Hematopoietic multipotent progenitor cell (in vitro differentiated cells): Measurements from ENCODE around the gene UTS2R. TPM values are rescaled to one million over a fixed set of nuclear protein-coding genes. Genes with fewer than 3 reads are reported as not detected.

Experiments
- DNase-seq, 3 donors: peaks; one replicate each; pipeline ENCODE4 v3.0.0-alpha.2; 2011 to 2015; ENCODE audit warnings: low read depth in 2 of 3, low spot score in 2 of 3
- total RNA-seq: library from RNA; depleted of rRNA; stranded (reverse); fragments of >200 nt; gene quantifications from one replicate; pipeline ENCODE4 v1.2.3, GENCODE V29; 2012

Gene UTS2R
- not detected for total RNA-seq

GRCh38 chr17:82371333-82372248 is at the start of gene UTS2R:
TSS of gene UTS2R (plus strand) at chr17:82371765. CDS start at chr17:82374325, 2,560 bp downstream.
- DNase-seq, result no peak

- DNase-seq, result no peak
These were observed 49.6 kb upstream of the UTS2R start for GRCh38 chr17:82321947-82322466.

- DNase-seq, result no peak
These were observed 48.8 kb upstream of the UTS2R start for GRCh38 chr17:82322526-82323453.

GRCh38 chr17:82323514-82324234 is 47.9 kb upstream of the UTS2R start:
- no peak for DNase-seq

- DNase-seq, result no peak
These were observed 46.8 kb upstream of the UTS2R start for GRCh38 chr17:82324566-82325285.

- DNase-seq, result no peak
These were observed 46.0 kb upstream of the UTS2R start for GRCh38 chr17:82325286-82326180.

GRCh38 chr17:82327289-82327688 is 44.3 kb upstream of the UTS2R start:
- DNase-seq, result no peak

GRCh38 chr17:82327757-82328140 is 43.8 kb upstream of the UTS2R start:
- DNase-seq, result no peak

- no peak for DNase-seq
These were observed 43.2 kb upstream of the UTS2R start for GRCh38 chr17:82328141-82328993.

GRCh38 chr17:82328994-82329507 is 42.5 kb upstream of the UTS2R start:
- no peak for DNase-seq

GRCh38 chr17:82329683-82330321 is 41.8 kb upstream of the UTS2R start:
- DNase-seq, result no peak

GRCh38 chr17:82330322-82331239 is 41.0 kb upstream of the UTS2R start:
- peak in 2 of 3 donors; percentile 45 to 55 for DNase-seq

- DNase-seq, result no peak
These were observed 40.1 kb upstream of the UTS2R start for GRCh38 chr17:82331345-82331939.

GRCh38 chr17:82332669-82333278 is 38.8 kb upstream of the UTS2R start:
- DNase-seq, result peak in 2 of 3 donors; percentile 60 to 73
